ENCODE results near the gene PLB1. TPM values are rescaled to one million over a fixed set of nuclear protein-coding genes. Genes with fewer than 3 reads are reported as not detected.

The PLB1 gene
- total RNA-seq, 1 experiment from 2014 or later = 0.21 TPM

GRCh38 chr2:28591711-28592335 lies 96.0 kb downstream of the PLB1 start:
- no peak for DNase-seq (ENCODE audit: low spot score)

DNA sequence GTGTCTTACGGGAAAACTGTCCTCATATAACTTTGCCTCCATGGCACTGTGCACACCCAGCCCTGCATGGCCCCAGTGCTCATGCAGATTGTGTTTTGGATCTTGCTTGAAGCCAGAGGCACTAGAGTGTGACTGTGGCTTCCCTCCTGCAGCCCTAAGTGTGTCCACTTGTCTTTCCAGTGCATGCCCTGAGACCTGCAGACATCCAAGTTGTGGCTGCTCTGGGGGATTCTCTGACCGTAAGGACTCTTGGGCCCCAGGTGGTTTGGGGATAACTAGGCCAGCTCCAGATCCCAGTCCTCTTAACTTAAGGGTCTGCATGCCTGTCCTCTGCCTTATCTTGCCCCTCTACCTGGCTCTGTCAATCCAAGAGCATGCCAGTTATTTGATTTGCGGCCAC lies 96.6 kb downstream of the PLB1 start:
- DNase-seq (ENCODE audit: low spot score) = no peak

DNA sequence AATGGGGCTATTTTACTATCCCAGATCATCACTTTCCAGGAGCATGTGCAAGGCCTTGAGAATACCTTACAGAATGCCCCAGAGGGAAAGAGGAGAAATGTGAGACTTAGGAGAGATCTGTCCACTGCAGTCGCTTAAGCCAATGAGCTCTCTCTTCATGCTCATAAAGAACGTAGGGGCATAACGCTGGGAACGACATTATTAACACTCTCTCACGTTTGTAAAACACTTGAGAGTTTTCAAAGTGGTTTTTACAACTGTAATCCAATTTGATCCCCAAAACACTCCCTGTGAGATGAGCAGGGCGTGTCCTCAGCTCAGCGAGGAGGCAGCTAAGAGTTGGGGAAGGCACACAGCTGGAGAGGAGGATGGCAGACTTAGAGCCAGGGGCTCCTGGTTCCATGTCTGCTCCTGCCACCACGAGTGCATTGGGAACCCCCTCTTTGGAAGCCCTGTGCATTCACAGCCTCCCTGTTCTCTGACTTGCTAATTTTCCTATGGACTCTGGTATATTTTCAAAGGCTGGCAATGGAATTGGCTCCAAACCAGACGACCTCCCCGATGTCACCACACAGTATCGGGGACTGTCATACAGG lies 97.4 kb downstream of the PLB1 start:
- DNase-seq (ENCODE audit: low spot score) = no peak

GRCh38 chr2:28594000-28594331 lies 98.1 kb downstream of the PLB1 start:
- no peak for DNase-seq (ENCODE audit: low spot score)

DNA sequence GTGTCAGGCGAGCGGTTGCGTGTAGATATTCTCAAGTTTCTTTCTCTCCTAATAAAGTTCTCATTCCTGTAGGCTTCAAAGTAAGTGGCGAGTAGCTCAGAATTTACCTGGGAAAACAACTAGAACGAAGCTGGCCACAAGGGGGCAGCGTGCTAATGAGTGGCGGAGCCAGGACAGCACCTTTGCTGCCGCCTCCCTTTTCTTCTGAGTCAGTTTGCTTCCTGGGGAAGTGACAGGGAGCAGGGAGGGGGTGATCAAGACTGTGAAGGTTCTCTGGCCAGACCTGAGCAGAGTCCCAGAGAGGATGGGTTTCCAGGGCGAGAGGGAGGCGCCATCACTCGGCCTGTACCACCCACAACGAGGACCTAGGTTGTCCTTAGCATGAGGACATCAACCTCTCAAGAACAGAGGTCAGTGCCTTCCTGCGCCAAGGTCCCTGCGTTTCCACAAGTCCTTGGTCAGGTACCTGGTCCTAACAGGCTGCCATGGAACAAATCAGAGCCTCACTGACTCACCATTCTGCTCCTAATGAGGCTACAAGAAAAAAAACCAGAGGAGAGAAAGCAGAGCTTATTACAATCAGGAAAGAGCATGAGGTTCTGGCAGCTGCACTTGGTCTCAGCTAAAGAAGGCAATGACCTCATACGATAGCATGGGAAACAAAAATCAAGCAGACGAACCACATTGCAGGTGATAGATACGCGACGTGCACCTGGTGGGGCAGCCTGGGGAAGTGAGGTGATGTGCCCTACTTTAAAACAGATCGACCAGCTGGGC lies 98.7 kb downstream of the PLB1 start:
- peak; percentile 76 for DNase-seq (ENCODE audit: low spot score)

DNA sequence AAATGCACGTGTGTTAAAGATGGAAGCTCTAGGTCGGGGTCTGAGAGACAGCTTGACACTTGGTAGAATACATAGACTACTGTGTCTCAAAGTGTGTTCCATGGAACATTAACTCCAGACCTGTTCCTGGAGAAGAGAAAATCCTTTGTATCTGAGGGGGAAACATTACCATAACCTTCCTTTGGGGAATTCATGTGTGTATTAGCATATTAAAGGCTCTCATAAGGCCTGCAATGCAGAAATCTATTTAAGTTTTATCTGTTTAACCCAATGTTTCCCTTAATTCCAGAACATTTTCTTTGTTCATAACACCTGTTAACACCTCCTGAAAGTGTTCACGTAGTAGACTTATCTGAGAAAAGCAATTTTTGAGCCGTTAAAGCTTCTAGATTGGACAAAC lies 99.5 kb downstream of the PLB1 start:
- DNase-seq (ENCODE audit: low spot score) = no peak

GRCh38 chr2:28598484-28598883 lies 102.6 kb downstream of the PLB1 start:
- no peak for DNase-seq (ENCODE audit: low spot score)

GRCh38 chr2:28600181-28600580 lies 104.3 kb downstream of the PLB1 start:
- DNase-seq (ENCODE audit: low spot score) = no peak

- DNase-seq (ENCODE audit: low spot score) = no peak
Measured at GRCh38 chr2:28601616-28602015, 105.8 kb downstream of the PLB1 start.

DNA sequence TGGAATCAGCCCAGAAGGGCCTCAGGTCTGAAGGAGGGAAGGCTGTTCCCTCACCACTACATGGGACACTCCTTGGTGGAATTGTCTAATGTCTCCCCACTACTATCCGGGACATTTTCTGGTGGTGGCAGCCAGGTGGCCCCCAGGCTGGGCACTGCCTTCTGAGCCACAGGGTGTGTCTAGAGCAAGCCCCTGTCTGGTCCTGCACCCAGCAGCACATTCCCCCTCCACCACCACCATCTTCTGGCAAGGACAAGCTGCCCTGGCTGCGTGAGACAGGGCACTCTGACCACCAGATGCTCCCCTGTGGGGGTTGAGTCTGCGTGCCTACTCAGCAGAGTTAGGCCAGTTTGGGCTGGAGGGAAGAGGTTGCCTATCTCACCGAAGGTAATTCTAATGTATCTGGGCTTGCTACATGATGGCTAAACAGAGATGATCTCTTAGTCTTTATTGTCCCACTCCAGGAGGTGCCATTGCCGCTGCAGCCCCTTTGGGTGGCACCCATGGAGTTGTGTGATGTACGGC lies 106.3 kb downstream of the PLB1 start:
- DNase-seq (ENCODE audit: low spot score) = no peak

DNA sequence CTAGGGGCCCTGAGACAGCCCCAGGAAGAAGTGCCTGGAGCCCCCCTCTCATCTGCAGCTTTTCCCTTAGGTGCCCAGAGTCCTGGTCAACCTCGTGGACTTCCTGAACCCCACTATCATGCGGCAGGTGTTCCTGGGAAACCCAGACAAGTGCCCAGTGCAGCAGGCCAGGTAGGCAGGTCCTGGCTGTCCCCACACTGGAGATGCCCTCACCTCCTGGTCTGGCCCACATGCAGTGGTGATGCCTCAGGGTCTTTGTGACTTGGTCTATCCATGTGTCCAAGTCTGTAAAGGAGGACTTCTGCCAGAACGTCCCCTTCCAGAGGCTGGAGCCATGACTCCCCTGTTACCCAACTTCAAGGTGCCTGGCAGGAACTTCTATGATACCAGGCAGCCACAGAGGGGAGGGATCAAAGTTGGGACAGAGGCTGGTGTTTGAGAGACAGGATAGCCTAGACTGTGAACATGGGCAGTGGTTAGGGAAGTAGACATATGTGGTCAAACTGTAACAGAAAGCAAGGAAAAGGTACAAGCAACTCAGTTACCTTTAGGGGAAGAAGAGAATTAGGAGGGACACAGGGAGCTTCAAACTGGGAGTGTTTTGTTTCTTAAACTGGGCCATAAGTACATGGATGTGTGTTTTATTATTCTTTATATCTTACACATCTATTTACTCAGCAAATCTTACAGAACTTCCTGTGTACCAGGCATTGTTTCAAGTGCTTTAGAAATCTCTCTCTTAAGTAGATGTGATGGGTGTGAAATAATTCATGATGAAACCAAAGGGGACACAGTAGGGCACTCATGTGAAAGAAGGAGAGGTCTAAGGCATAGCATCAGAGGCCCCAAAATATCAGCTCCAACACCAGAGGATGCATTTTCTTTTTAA lies 107.1 kb downstream of the PLB1 start:
- DNase-seq (ENCODE audit: low spot score) = no peak

GRCh38 chr2:28603821-28604220 lies 108.0 kb downstream of the PLB1 start:
- DNase-seq (ENCODE audit: low spot score) = no peak

DNA sequence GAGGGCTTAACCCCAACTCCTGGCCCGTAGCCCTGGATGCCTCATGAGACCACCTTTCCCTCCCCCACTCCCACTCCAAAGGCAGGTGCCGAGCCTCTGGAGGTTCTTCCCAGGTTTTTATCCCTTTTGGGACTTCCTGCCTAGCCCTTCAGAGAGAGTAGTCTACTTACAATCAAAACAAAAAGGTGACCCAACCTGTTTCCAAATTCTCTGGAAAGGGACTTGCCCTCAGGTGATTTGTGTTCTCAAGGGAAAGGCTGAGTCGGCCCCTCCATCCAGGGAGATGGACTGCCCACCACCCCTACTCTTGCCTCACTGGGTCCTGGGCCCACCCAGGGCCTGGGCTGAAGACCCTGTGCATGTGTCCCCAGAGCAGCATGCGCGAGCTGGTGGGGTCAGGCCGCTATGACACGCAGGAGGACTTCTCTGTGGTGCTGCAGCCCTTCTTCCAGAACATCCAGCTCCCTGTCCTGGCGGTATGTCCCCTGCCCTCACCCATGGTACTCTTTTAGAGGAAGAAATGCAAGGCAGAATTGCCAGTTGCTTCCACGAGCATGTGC lies 108.5 kb downstream of the PLB1 start:
- no peak for DNase-seq (ENCODE audit: low spot score)

- DNase-seq (ENCODE audit: low spot score) = no peak
Measured at GRCh38 chr2:28606986-28607441, 111.2 kb downstream of the PLB1 start.

- no peak for DNase-seq (ENCODE audit: low spot score)
Measured at GRCh38 chr2:28607730-28608499, 112.1 kb downstream of the PLB1 start.

- no peak for DNase-seq (ENCODE audit: low spot score)
Measured at GRCh38 chr2:28608500-28609424, 112.9 kb downstream of the PLB1 start.

DNA sequence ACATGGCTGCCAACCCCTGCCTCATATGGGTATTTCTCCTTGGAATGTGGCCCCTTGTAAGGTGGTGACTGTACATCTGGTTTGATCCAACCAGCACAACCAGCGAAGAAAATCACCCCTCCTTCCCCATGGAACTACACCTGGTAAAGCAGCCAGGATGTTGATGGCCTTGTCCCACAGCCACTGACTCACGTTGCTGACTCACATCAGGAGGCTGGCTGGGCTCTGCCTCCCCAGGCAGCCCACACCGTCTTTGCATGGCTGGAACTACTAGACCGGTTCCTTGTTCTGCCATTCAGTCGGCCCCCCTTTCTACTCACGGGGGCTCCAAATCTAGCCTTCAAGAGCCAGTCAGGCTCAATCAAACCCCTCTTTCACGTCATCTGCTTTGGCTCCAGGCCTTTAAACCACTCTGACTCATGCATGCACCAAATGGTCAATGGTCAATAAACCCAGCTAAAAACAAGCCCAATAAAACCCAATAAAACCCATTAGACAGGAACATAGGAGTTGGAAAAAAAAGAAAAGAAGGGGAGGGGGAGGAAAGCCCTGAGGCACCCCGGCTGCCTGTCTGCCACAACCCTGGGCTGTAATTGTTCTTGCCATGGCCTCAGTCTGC lies 114.8 kb downstream of the PLB1 start:
- DNase-seq (ENCODE audit: low spot score) = peak; percentile 90

DNA sequence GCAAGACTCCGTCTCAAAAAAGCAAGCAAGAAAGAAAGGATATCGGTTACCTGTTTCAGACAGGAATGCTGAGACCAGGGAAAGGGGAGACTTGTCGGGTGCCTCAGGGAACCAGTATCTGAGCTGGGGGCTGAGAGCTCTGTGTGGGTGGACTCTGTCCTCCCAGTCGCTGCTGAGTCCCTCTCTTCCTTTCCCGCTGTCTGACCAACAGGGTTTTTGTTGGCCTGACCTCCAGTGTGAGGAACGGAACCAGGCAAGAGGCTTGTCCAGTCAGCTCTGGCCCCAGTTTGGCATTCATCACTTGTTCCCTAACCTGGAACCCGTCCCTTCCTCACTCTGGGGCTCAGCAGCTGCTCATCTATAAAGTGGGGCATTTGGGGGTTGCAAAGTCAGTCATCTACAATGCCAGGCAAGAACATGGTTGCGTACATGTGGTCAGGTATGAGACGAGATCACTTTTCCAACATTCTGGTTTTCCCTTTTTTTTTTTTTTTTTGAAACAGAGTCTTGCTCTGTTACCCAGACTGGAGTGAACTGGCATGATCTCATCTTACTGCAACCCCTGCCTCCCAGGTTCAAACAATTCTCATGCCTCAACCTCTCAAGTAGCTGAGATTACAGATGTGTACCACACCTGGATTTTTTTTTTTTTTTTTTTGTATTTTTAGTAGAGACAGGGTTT lies 116.4 kb downstream of the PLB1 start:
- DNase-seq (ENCODE audit: low spot score) = no peak

DNA sequence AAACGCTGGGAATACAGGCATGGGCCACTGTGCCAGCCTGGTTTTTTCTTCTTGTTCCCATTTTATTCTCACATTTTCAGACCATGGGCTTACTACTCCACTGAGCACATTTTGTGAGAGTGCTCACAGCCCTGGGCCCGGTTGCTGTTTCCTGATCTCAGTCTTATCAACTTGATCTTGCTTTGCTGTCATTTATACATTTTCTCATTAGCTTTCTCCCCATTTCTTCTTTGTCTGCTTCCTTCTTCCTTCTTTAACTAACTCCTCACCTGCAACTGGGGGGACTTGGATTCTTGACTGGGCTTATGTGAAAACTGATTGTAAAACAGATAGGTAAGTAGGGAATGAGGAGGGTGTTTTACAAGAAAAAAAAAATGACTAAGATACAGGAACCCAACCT lies 117.3 kb downstream of the PLB1 start:
- no peak for DNase-seq (ENCODE audit: low spot score)

All from H4 (cell line).